CD4-positive, alpha-beta T cell treated with Interleukin-4 for 1 hour (primary cell): Measurements from ENCODE around the gene METTL21C.

Experiments
- DNase-seq, 2 donors: peaks; one replicate each; pipeline ENCODE4 v3.0.0-alpha.2; 2020 to 2022

Gene METTL21C

GRCh38 chr13:102694937-102695336 lies at the start of gene METTL21C:
Gene METTL21C (minus strand): TSS chr13:102695044. CDS start chr13:102694498, 546 bp downstream.
- no peak for DNase-seq

GRCh38 chr13:102742506-102742905 lies 47.7 kb upstream of the METTL21C start:
- no peak for DNase-seq

- no peak for DNase-seq
Measured at GRCh38 chr13:102742101-102742500, 47.3 kb upstream of the METTL21C start.

DNA sequence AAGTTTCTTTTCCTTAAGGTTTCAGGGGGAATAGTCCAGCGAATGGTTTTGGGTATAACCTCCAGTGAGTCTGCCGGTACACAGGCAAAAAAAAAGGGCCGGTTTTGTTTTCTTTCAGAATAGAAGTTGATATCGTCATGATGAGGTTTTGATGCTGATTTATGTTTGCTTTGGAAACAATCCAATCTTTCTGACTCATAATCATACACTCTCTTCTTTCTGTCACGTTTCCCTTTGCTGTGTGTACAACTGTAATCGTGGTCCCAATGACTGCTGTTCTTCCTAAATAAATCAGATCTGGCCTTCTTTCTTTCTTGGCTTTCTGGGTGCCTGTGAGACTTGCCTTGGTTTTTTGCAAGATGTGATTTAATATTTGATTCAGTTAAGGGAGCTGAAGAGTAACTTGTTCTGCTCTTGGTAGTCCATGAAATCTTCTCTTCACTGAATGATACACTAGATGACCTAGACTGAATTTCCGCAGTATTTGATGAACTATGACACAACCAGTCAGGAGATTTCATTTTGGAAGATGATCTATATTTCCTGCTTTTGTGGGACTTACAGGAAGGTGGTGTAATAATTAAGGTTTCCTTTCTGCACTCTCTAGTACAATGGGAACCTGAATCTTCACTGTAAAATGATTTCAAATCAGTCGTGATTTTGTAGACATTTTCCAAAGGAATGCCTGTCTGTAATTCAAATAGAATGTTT lies 34.9 kb upstream of the METTL21C start:
- DNase-seq: no peak

GRCh38 chr13:102726430-102726829 lies 31.6 kb upstream of the METTL21C start:
- DNase-seq: peak in 1 of 2 donors; percentile 22

DNA sequence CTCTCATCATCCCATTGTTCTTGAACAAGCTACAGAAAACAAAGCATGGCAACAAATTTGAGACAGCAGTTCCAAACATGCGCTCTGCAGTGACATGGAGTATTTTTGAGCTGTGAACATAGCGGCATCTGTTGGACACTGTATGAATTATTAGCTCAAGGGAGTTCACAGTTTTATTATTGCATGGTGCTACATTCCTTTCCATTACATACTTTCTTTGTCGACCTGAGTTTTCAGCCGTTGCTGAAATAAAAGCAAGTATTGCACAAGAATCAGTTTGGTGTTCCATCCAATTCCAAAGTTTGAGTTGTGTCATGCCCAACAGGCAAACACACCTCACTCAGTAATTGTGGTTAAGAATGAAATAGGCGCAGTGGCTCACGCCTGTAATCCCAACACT lies 30.1 kb upstream of the METTL21C start:
- peak in 1 of 2 donors; percentile 19 for DNase-seq

GRCh38 chr13:102721800-102722231 lies 27.0 kb upstream of the METTL21C start:
- peak in 1 of 2 donors; percentile 36 for DNase-seq

- no peak for DNase-seq
Measured at GRCh38 chr13:102718746-102719145, 23.9 kb upstream of the METTL21C start.

DNA sequence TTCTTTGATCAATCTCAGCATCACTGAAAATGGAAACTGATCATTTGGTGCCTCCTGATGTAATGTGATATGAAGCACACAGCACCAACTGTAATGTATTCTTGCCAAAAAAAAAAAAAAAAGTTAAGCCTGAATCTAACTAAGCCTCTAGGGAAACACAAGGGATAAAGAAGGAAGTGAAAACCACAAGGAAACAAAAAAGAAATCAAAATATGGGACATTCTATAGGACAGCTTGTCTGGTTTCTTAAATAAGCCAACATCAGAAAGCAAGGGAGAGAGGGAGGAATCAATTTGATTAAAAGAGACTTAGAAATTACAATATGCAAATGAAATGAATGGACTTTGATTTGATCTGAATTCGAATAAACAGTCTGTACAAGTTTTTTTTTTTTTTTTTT lies 20.6 kb upstream of the METTL21C start:
- no peak for DNase-seq

- DNase-seq: no peak
Measured at GRCh38 chr13:102710261-102710679, 15.4 kb upstream of the METTL21C start.

DNA sequence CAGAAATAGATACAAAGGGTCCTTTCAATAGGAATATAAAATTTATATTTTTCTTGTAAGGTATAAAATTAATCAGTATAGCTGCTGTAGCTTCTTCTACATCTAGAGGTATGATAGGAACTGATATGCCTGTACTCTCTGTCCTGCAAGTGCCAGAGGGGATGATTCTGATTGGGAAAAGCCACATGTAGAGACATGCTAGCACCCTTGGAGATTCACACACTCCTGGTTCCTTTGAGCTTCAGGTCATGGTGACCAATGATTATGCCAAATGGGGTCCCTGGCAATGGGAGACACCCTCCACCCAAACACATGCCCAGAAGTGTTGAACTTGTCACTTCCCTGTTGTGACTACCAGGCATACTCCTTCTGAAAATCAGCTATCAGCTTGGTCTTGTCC lies 14.7 kb upstream of the METTL21C start:
- DNase-seq: no peak

DNA sequence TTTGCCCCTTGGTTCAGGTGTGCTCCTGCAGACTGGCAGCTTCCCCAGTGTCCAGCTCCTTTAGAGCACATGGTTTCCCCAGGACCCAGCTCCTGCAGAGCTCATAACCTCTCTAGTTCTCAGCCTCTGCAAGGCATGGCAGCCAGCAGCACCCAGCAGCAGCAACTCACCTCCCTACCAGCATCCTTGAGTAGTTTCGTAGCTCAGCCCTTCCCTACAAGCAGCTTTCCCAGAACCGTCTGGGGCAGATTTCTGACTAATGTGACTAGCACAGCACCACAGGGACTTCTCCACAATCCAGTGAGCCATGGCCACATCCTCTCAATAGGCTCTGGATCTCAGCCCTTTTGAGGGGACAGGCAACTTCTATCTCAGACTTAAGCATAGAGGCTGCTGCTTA lies 14.1 kb upstream of the METTL21C start:
- DNase-seq: no peak

DNA sequence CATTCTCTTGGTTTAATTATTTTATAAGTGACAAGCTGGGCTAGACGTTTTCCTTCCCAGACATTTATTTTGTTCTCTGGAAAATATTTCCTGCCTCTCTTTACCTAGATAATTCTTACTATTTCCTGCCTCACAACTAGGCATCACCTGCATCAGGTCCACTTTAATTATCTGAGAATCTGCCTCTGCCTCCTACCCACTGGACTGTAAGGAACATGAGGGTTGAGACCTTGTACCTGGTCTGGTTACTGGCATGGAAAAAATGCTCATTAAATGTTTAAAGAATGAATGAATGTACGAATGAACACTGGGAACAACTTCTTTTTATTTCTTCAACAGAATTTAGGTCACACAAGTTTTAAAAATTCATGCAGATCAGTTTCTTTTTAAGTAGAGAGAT lies 13.4 kb upstream of the METTL21C start:
- DNase-seq: no peak

- no peak for DNase-seq
Measured at GRCh38 chr13:102707467-102707866, 12.6 kb upstream of the METTL21C start.

- DNase-seq: no peak
Measured at GRCh38 chr13:102704238-102705058, 9.6 kb upstream of the METTL21C start.

DNA sequence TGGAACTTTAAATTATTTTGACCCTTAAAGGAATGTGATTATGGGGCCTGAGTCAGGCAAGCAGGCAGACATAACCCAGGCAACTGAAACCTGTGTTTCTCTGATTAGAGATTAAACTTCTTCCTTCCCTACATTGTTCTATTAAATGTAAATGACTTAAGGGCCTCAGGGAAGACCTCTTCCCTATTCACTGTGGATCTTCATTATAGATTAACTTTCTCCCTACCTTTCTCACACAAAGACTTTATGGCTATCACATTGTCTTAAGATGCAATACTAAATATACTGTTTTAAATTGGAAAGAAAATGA lies 8.8 kb upstream of the METTL21C start:
- no peak for DNase-seq

DNA sequence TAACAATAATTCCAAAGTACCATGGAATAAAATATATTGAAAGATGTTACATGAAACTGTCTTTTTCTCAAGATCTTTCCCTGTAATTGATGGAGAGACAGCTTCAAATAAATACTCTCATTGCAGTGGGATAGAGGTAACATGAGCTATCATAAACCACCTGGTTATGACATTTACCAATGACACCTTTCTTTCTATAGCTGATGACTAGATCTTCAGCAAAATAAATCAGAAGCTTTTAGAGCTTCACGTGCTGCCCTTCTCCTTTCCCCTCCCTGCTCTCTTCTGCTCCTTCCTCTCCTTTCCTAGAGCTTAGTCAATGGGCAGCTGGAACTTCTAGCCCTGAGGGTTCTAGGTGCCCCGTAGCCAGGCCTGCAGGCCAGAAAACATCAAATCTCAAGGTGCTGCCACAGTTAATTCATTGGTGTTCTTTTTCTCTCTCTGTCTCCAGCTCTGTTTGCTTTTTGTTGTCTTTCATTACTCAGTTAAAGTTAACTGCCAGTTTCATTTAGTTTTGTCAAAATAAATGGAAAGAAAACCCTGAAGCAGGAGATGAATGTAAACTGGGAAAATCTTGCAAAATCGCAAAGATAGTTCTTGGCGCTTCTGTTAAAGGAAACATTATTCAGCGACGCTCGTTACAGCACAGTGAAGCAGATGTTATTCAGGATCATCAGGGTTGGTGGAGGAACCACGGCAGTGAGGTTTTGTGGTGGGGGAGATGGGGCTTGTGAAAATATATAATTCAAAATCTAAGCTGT lies 8.3 kb upstream of the METTL21C start:
- DNase-seq: no peak

DNA sequence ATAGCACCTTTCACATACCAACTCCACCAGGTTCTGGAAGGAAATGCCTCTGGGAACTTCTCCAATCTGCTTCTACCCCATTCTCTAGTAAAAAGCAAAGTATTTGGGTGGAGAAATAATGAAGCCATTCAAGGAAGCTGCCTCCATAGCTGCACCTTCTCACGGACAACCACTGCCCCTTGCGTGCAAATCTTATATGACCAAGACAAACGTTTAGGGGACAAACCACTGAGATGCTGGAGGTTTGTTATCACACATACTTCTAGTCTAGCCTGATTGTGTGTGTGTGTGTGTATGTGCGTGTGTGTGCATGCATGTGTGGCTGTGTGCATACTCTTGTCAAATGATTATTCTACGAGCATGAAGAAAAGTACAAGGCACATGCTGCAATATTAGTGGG lies 6.5 kb upstream of the METTL21C start:
- no peak for DNase-seq

DNA sequence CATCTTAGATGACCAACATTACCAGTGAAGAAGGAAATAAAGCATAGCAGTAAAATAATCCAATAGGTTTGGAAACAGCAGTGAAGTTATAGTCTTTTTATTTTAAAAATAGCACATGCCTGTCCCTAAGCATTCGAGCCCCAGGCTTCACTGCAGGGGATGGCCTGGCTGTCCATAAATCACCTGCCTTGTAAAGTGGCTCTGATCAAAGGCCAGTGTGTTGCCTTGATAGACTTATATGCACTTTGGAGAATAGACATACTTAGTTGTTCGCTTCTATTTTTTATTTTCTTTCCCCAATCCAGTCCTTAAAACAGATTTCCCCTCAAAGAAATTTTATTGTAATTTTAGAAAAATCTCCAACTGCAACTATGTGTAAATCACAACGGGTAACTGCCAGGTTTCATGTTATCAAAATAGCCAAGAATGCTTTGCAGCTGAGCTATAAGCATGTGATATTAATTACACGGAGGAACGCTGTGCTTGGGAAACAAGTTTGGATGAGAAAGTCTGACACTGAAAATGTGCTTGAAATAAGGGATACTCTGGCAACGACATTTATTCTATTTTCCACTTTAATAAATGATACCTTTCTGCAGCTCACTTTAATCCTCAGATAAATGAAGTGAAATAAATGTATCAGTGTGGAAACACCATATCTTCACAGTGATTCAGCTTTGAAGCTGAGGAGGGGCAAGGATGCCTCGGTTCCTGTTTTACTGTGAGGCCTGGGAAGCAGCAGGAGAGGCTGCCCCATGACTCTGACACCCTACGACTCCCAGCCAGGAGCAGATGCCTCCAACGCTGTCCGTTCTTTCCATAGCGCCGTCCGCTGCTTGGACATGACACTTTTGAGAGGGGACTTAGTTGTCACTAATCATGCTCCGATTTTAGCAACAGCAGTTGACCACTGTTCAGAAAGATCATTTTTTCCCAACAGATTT lies 5.5 kb upstream of the METTL21C start:
- no peak for DNase-seq

DNA sequence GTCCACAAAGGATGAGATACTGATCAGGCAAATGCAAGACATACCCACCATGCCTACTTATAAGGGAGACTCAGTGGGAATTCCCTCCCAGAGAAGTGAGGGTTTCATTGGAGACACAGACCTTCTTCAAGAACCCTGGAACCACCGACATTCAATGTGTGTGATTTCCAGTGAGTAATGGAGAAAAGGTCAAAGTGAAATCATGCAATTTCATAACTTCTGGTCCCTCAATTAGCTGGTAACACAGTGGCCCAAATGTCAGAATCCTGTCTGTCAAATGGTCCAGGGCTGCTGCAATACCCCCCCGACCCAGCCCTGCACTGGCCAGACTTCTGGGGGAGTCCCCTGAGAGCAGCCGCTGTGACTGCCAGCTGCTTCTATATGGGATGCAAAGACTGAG lies 4.7 kb upstream of the METTL21C start:
- DNase-seq: no peak

DNA sequence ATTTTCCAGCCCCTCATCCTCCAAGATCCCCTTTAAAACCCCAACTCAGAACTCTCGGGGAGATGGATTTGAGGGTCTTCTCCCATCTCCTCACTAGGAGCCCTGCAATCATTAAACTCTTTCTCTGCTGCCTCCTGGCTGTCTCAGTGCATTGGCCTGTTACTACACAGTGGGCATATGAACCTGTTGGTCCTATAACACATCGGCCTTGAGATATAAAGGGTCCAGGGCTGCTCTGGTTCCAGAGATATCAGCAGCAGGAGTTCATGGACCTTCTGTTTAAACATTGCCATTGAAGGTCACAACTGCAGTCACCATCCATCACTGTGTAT lies 3.8 kb upstream of the METTL21C start:
- no peak for DNase-seq

GRCh38 chr13:102697929-102698648 lies 3.2 kb upstream of the METTL21C start:
- DNase-seq: no peak
